Hematopoietic multipotent progenitor cell treated with erythropoietin and hydrocortisone succinate and interleukin-3 and kit ligand, for 4 days (in vitro differentiated cells): ENCODE measurements around the gene KLF18.
"Not testable (repeated sequence)": the region's sequence is repeated elsewhere in the genome, so short reads cannot be mapped to it uniquely, and the experiment has no call there.

Experiments used
- DNase-seq: peaks from one replicate; pipeline ENCODE4 v3.0.0-alpha.2; 2015

The KLF18 gene

GRCh38 chr1:44119525-44119924 lies 21.9 kb downstream of the KLF18 start:
- no peak for DNase-seq

GRCh38 chr1:44118682-44119081 lies 22.7 kb downstream of the KLF18 start, which contains the start of gene KLF17:
TSS of gene KLF17 (plus strand) at chr1:44118821. CDS start at chr1:44118908, 87 bp downstream.
- DNase-seq, result no peak

GRCh38 chr1:44117272-44117671 lies 24.2 kb downstream of the KLF18 start:
- DNase-seq, result not testable (repeated sequence)

- DNase-seq, result no peak
These were observed 27.3 kb downstream of the KLF18 start for GRCh38 chr1:44114098-44114497.

- no peak for DNase-seq
These were observed 28.3 kb downstream of the KLF18 start for GRCh38 chr1:44113095-44113609.

GRCh38 chr1:44112486-44112885 lies 28.9 kb downstream of the KLF18 start:
- DNase-seq, result no peak

GRCh38 chr1:44111861-44112260 lies 29.6 kb downstream of the KLF18 start:
- DNase-seq, result no peak

- DNase-seq, result no peak
These were observed 30.5 kb downstream of the KLF18 start for GRCh38 chr1:44110916-44111315.

- no peak for DNase-seq
These were observed 32.5 kb downstream of the KLF18 start for GRCh38 chr1:44108971-44109370.

GRCh38 chr1:44108241-44108640 lies 33.2 kb downstream of the KLF18 start:
- no peak for DNase-seq

GRCh38 chr1:44105810-44106209 lies 35.6 kb downstream of the KLF18 start:
- no peak for DNase-seq

- DNase-seq, result no peak
These were observed 37.9 kb downstream of the KLF18 start for GRCh38 chr1:44103270-44104131.

GRCh38 chr1:44101328-44101727 lies 40.1 kb downstream of the KLF18 start:
- no peak for DNase-seq

- DNase-seq, result no peak
These were observed 41.1 kb downstream of the KLF18 start for GRCh38 chr1:44100183-44100868.

GRCh38 chr1:44094047-44094446 lies 47.4 kb downstream of the KLF18 start:
- no peak for DNase-seq

- DNase-seq, result no peak
These were observed 50.8 kb downstream of the KLF18 start for GRCh38 chr1:44090429-44091252.

GRCh38 chr1:44089371-44090048 lies 51.9 kb downstream of the KLF18 start:
- no peak for DNase-seq
